ENCODE data around the gene PPP2R5D.

GRCh38 chr6:43020847-43021246 lies 36.5 kb downstream of the PPP2R5D start:
- TF ChIP-seq POLR2A (IDR thresholded peaks at IDR 0.05; ENCODE audit: low read length) = no peak
- TF ChIP-seq GATA1 (IDR thresholded peaks at IDR 0.05; ENCODE audit: low read depth, low read length) = no peak

Data from erythroblast (primary cell).